Prostate gland (tissue), 2 donors: ENCODE measurements around the gene OPA1.

Experiments used
- CTCF ChIP-seq, 4 experiments: fragments of 200-600 bp in 2 of 4; fragments of 450-650 bp in 2 of 4; sonication (generic) in 2 of 4; IDR thresholded peaks; 1 replicate in 3 of 4; 2 replicates in 1 of 4; pipeline ENCODE4 v1.5.1; 2016 to 2019; ENCODE audit warnings: antibody characterized with exemption in 4 of 4, mild to moderate bottlenecking in 2 of 4, moderate library complexity in 2 of 4
- POLR2A ChIP-seq: fragments of 450-650 bp; IDR thresholded peaks from one replicate; pipeline ENCODE4 v1.6.1; 2016; ENCODE audit warnings: antibody characterized with exemption, mild to moderate bottlenecking
- POLR2AphosphoS5 ChIP-seq: sonication (generic); formaldehyde crosslinking; IDR thresholded peaks from one replicate; pipeline ENCODE4 v1.6.1; 2017; ENCODE audit warnings: antibody characterized with exemption

- TF ChIP-seq POLR2A, result no peak
- TF ChIP-seq POLR2AphosphoS5, result no peak
- peak; percentile 29 to 56 (median 34) for TF ChIP-seq CTCF (IDR thresholded peaks at IDR 0.05)
Measured at GRCh38 chr3:193605876-193606275, 12.9 kb downstream of the OPA1 start.
